Body of pancreas (tissue), 4 donors: ENCODE data around the gene BDKRB2.

ENCODE experiments used
- POLR2A ChIP-seq, 3 donors: fragments of 450-650 bp; IDR thresholded peaks; one replicate each; pipeline ENCODE4 v1.6.1; 2016; ENCODE audit warnings: antibody characterized with exemption in 3 of 3, mild to moderate bottlenecking in 2 of 3
- TF ChIP-seq, protein P1 (sequence below), 7 experiments: fragments of 450-650 bp in 4 of 7; fragments of 200-600 bp in 3 of 7; sonication (generic) in 3 of 7; IDR thresholded peaks; one replicate each; pipeline ENCODE4 v1.5.1; 2016 to 2019; ENCODE audit warnings: antibody characterized with exemption in 7 of 7

DNA sequence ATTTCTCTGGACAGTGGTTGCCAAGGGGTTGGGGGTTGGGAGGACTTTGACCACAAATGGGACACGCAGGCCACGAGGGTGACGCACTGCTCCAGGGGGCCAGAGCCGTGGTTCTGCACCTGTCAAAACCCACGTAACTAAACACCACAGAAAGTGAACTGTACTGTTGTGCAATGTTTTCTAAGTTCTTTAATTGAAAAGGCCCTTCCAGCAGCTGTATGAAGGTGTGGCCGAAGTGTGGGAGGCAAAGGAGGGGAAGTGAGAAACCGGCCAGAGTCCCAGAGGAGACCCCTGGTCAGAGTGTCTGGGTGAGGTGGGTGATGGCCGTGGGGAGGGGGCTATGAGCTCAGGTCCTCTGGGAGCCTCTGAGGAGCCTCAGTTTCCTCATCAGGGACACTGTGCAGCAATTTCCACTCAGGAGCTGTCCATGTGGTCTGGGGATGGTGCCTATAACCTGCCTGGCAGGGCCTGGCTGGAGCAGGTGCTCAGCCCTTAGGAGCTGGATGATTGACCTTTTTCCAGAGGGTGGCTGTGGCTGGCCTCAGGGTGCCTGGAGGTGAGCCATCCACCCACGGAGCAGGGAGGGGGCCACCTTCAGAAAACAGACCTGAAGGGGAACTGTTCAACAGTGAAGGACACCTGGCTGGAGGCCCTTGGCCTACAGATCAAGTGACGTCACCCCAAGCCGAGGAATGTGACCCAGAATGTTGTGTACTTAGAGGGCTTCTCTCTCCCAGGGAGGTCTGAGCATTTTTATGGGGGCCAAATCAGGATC, 9.8 kb upstream of the BDKRB2 start:
- TF ChIP-seq, protein P1, sequence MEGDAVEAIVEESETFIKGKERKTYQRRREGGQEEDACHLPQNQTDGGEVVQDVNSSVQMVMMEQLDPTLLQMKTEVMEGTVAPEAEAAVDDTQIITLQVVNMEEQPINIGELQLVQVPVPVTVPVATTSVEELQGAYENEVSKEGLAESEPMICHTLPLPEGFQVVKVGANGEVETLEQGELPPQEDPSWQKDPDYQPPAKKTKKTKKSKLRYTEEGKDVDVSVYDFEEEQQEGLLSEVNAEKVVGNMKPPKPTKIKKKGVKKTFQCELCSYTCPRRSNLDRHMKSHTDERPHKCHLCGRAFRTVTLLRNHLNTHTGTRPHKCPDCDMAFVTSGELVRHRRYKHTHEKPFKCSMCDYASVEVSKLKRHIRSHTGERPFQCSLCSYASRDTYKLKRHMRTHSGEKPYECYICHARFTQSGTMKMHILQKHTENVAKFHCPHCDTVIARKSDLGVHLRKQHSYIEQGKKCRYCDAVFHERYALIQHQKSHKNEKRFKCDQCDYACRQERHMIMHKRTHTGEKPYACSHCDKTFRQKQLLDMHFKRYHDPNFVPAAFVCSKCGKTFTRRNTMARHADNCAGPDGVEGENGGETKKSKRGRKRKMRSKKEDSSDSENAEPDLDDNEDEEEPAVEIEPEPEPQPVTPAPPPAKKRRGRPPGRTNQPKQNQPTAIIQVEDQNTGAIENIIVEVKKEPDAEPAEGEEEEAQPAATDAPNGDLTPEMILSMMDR (IDR thresholded peaks at IDR 0.05) = no peak
- TF ChIP-seq POLR2A (IDR thresholded peaks at IDR 0.05) = peak in 1 of 3 donors; percentile 8
